Measurements from ENCODE around the gene GLP2R.
"Not testable (repeated sequence)": the region's sequence is repeated elsewhere in the genome, so short reads cannot be mapped to it uniquely, and the experiment has no call there.

Gene GLP2R

GRCh38 chr17:9825641-9826150, at the start of gene GLP2R:
Gene GLP2R, plus strand, starts transcription at chr17:9825924. Its CDS starts 140 bp downstream, at chr17:9826064.
- no peak for TF ChIP-seq CTCF (conservative IDR thresholded peaks at IDR 0.05; ENCODE audit: low read length)

GRCh38 chr17:9776911-9777310, 48.8 kb upstream of the GLP2R start:
- TF ChIP-seq CTCF (conservative IDR thresholded peaks at IDR 0.05; ENCODE audit: low read length), result no peak
- H3K4me3 ChIP-seq (ENCODE audit: low read length), result no peak overlapping the region
- DNase-seq (ENCODE audit: low read depth), result no peak

More at GRCh38 chr17:9825641-9826150, at the start of gene GLP2R:
- no peak within 1 kb of the TSS for H3K4me3 ChIP-seq (ENCODE audit: low read length)
- no peak for DNase-seq (ENCODE audit: low read depth)

GRCh38 chr17:9780552-9780951, 45.2 kb upstream of the GLP2R start:
- DNase-seq (ENCODE audit: low read depth), result no peak
- H3K4me3 ChIP-seq (ENCODE audit: low read length), result no peak overlapping the region
- TF ChIP-seq CTCF (conservative IDR thresholded peaks at IDR 0.05; ENCODE audit: low read length), result no peak

GRCh38 chr17:9783050-9783449, 42.7 kb upstream of the GLP2R start:
- DNase-seq (ENCODE audit: low read depth), result no peak
- H3K4me3 ChIP-seq (ENCODE audit: low read length), result no peak overlapping the region
- TF ChIP-seq CTCF (conservative IDR thresholded peaks at IDR 0.05; ENCODE audit: low read length), result no peak

- DNase-seq (ENCODE audit: low read depth); H3K4me3 ChIP-seq (ENCODE audit: low read length): not testable (repeated sequence)
Measured at GRCh38 chr17:9783465-9783864, 42.3 kb upstream of the GLP2R start.

GRCh38 chr17:9784544-9784943, 41.2 kb upstream of the GLP2R start:
- no peak for TF ChIP-seq CTCF (conservative IDR thresholded peaks at IDR 0.05; ENCODE audit: low read length)
- DNase-seq (ENCODE audit: low read depth), result no peak
- H3K4me3 ChIP-seq (ENCODE audit: low read length), result no peak overlapping the region

- H3K4me3 ChIP-seq (ENCODE audit: low read length), result no peak overlapping the region
- no peak for TF ChIP-seq CTCF (conservative IDR thresholded peaks at IDR 0.05; ENCODE audit: low read length)
- DNase-seq (ENCODE audit: low read depth), result no peak
Measured at GRCh38 chr17:9788601-9789000, 37.1 kb upstream of the GLP2R start.

- DNase-seq (ENCODE audit: low read depth), result no peak
- TF ChIP-seq CTCF (conservative IDR thresholded peaks at IDR 0.05; ENCODE audit: low read length), result no peak
- H3K4me3 ChIP-seq (ENCODE audit: low read length), result no peak overlapping the region
Measured at GRCh38 chr17:9790316-9790715, 35.4 kb upstream of the GLP2R start.
